ENCODE results near the gene PDK2. TPM values are rescaled to one million over a fixed set of nuclear protein-coding genes. Genes with fewer than 3 reads are reported as not detected.

The PDK2 gene
- total and polyA plus RNA-seq, 9 of the 15 experiments (the other 6 are each of a cell fraction or from before 2014, with no cell fraction given) = 0.03 to 2.5 (median 1.4) TPM

DNA sequence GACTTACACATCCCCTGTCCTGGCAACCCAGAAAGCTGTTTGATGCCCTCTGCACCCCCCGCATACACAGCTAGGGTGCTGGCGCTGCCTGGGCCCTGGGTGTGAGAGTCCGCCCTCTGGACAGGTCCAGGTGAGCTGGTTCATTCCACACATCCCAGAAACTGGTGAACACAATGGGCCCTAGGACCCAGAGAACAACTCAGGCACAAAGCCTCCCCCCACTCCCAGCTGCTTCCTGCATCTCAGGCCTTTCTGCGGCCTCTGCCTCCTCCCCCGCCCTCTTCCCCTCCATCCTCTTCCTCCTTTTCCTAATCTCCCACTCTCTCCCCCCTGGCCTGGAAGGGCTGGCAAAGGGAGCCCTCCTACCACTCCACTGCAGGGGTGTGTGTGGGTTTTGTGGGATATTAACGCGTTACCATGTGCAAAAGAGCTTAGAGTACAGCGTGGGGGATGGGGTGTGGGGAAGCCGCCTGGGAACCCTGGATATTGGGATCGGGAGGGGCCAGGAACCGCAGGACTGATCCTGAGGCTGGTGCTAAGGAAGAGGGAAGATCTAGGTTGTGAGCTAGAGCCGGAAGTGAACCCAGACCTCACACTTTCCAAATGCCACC is 56.9 kb downstream of the PDK2 start (continued):
- TF ChIP-seq, protein P1, sequence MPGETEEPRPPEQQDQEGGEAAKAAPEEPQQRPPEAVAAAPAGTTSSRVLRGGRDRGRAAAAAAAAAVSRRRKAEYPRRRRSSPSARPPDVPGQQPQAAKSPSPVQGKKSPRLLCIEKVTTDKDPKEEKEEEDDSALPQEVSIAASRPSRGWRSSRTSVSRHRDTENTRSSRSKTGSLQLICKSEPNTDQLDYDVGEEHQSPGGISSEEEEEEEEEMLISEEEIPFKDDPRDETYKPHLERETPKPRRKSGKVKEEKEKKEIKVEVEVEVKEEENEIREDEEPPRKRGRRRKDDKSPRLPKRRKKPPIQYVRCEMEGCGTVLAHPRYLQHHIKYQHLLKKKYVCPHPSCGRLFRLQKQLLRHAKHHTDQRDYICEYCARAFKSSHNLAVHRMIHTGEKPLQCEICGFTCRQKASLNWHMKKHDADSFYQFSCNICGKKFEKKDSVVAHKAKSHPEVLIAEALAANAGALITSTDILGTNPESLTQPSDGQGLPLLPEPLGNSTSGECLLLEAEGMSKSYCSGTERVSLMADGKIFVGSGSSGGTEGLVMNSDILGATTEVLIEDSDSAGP (CRISPR knock-in tag; IDR thresholded peaks at IDR 0.05) = peak; percentile 79; the same call in 1 of the 2 replicates
- TF ChIP-seq ZNF324 (CRISPR knock-in tag; IDR thresholded peaks at IDR 0.05) = no peak
- TF ChIP-seq, protein P2, sequence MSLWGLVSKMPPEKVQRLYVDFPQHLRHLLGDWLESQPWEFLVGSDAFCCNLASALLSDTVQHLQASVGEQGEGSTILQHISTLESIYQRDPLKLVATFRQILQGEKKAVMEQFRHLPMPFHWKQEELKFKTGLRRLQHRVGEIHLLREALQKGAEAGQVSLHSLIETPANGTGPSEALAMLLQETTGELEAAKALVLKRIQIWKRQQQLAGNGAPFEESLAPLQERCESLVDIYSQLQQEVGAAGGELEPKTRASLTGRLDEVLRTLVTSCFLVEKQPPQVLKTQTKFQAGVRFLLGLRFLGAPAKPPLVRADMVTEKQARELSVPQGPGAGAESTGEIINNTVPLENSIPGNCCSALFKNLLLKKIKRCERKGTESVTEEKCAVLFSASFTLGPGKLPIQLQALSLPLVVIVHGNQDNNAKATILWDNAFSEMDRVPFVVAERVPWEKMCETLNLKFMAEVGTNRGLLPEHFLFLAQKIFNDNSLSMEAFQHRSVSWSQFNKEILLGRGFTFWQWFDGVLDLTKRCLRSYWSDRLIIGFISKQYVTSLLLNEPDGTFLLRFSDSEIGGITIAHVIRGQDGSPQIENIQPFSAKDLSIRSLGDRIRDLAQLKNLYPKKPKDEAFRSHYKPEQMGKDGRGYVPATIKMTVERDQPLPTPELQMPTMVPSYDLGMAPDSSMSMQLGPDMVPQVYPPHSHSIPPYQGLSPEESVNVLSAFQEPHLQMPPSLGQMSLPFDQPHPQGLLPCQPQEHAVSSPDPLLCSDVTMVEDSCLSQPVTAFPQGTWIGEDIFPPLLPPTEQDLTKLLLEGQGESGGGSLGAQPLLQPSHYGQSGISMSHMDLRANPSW (CRISPR knock-in tag; IDR thresholded peaks at IDR 0.05) = no peak
- TF ChIP-seq, protein P3, sequence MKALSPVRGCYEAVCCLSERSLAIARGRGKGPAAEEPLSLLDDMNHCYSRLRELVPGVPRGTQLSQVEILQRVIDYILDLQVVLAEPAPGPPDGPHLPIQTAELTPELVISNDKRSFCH (CRISPR knock-in tag; IDR thresholded peaks at IDR 0.05) = no peak
- TF ChIP-seq, protein P3 (tag; IDR thresholded peaks at IDR 0.05) = peak; percentile 81
- TF ChIP-seq YBX1 (IDR thresholded peaks at IDR 0.05) = no peak
- no peak for TF ChIP-seq POLR2AphosphoS5 (IDR thresholded peaks at IDR 0.05; ENCODE audit: control insufficient read depth, insufficient read depth, low read depth, low read length)
- TF ChIP-seq ZNF561 (CRISPR knock-in tag; conservative IDR thresholded peaks at IDR 0.05) = no peak
- no peak for TF ChIP-seq ZNF282 (CRISPR knock-in tag; IDR thresholded peaks at IDR 0.05)
- no peak for TF ChIP-seq ZNF311 (CRISPR knock-in tag; IDR thresholded peaks at IDR 0.05)
- TF ChIP-seq U2AF1 (optimal IDR thresholded peaks at IDR 0.05; ENCODE audit: low read depth, low read length) = no peak
- TF ChIP-seq, protein P4, sequence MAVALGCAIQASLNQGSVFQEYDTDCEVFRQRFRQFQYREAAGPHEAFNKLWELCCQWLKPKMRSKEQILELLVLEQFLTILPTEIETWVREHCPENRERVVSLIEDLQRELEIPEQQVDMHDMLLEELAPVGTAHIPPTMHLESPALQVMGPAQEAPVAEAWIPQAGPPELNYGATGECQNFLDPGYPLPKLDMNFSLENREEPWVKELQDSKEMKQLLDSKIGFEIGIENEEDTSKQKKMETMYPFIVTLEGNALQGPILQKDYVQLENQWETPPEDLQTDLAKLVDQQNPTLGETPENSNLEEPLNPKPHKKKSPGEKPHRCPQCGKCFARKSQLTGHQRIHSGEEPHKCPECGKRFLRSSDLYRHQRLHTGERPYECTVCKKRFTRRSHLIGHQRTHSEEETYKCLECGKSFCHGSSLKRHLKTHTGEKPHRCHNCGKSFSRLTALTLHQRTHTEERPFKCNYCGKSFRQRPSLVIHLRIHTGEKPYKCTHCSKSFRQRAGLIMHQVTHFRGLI (CRISPR knock-in tag; IDR thresholded peaks at IDR 0.05) = no peak
- peak; percentile 75 for TF ChIP-seq DPF2 (IDR thresholded peaks at IDR 0.05)
- no peak; the same call in 1 of the 2 replicates for TF ChIP-seq RFX1 (IDR thresholded peaks at IDR 0.05)
- peak; percentile 37 for TF ChIP-seq MTA2 (IDR thresholded peaks at IDR 0.05; ENCODE audit: low read depth)
- no peak for TF ChIP-seq POLR2B (IDR thresholded peaks at IDR 0.05; ENCODE audit: low read depth, partially characterized antibody)
- no peak for TF ChIP-seq MBD2 (IDR thresholded peaks at IDR 0.05; ENCODE audit: borderline replicate concordance, low read depth)
- no peak for TF ChIP-seq KLF6 (CRISPR knock-in tag; IDR thresholded peaks at IDR 0.05; ENCODE audit: borderline replicate concordance)
- no peak for TF ChIP-seq NFIX (CRISPR knock-in tag; IDR thresholded peaks at IDR 0.05; ENCODE audit: low read depth)
- no peak for TF ChIP-seq DDX20 (tag; IDR thresholded peaks at IDR 0.05; ENCODE audit: low read depth)
- TF ChIP-seq PHF21A (IDR thresholded peaks at IDR 0.05; ENCODE audit: borderline replicate concordance, low read depth) = 0 out of 2 replicates have a peak, but pooled peaks have one; percentile 9
- no peak for TF ChIP-seq IRF2 (CRISPR knock-in tag; IDR thresholded peaks at IDR 0.05)
- TF ChIP-seq ZKSCAN1 (IDR thresholded peaks at IDR 0.05; ENCODE audit: low read depth, low read length) = no peak
- peak; percentile 46 to 85; a peak in 2 of 4 replicates for TF ChIP-seq HDAC1 (IDR thresholded peaks at IDR 0.05)
- no peak for TF ChIP-seq GTF2F1 (IDR thresholded peaks at IDR 0.05; ENCODE audit: low read depth, low read length)

Data from K562 (cell line).